Retina (tissue), 1 donor: ENCODE data around the gene BMF.

ENCODE experiments used
- DNase-seq: peaks from one replicate; pipeline ENCODE4 v3.0.0-alpha.2; 2016

The BMF gene

GRCh38 chr15:40045572-40046217, 63.0 kb downstream of the BMF start:
- no peak for DNase-seq

DNA sequence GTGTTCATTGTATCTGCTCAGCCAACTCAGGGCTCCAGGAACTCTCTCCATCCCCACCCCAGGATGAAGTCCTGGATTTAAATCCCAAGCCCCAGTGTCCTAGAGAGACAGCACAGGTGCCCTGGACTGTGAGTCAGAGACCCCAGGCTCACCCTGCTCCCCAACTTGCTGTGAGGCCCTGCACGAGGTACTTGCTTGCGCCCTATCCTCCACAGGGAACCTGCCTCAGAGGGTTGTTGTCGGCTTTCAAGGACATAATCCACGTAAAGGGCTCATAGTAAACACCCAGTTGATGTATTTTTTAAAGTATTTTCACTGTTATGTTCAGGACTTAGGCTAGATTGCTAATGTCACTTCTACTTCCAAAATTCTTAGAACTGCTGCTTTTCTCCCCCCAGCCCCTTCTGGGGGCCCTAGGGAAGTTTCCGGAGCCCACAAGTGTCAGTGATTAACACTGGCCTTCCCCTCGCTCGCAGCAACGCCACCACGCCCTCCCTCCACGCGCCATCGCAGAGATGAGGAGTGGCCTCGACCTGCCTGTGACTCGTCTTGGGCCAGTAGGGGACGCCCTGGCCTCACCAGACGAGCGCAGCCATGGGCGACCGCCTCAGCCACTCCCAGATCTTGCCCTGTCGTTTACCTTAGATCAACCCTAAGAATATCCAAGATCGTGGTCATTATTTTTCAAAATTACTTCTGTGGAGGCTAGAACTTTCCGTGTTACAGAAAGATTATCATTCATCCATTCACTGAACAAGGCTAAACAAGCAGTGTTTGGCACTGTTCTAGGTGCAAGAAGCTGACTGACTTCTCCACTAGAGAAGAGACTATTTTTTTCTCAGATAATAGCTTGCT, 63.7 kb downstream of the BMF start:
- DNase-seq, result peak; percentile 80

- DNase-seq, result no peak
Measured at GRCh38 chr15:40043927-40044716, 64.6 kb downstream of the BMF start.

DNA sequence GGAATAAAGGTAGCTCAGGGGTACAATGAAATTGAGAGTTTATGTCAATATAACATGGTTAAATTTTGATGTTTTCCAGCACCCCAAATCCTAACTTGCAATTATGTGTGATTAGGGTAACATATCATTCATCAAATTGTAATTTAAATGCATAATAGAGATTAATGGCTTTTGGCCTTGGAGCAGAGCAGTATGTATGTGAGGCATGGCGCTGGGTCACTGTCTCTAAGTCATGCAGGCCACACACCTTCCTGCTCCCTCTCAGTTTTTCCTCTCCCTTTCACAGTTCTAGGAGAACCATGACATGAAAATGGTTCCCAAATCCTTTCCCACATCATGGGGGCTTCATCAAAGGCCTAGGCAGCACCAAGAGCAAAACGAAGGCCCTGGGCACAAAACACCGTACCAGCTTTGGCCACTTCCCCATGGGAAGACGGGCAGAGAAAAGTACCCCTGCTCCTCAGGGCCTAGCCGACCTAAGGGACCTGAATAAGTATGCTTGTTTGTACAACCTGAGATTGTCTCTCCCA, 65.8 kb downstream of the BMF start:
- DNase-seq, result no peak

GRCh38 chr15:40040770-40041169, 67.9 kb downstream of the BMF start:
- no peak for DNase-seq

DNA sequence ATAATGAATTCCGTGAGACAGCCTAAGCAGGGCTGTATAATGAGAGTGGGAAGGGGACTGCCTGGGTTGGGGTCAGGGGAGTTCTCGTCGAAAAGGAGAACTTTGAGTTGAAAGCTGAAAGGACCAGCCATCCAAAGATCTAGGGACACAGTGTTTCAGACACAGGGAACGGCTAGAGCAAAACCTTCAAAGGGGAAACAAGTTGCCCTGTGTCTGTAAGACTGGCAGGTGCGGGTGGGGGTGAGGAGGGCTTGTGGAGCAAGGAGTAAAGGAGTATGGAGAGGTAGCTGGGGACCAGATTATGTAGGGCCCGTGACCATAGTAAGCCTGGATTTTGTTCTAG, 68.4 kb downstream of the BMF start:
- no peak for DNase-seq

- DNase-seq, result peak; percentile 98
Measured at GRCh38 chr15:40038638-40039543, 69.8 kb downstream of the BMF start, which contains the start of gene SRP14. SRP14 (minus strand) TSS chr15:40039181; CDS start chr15:40039116, 65 bp downstream.

DNA sequence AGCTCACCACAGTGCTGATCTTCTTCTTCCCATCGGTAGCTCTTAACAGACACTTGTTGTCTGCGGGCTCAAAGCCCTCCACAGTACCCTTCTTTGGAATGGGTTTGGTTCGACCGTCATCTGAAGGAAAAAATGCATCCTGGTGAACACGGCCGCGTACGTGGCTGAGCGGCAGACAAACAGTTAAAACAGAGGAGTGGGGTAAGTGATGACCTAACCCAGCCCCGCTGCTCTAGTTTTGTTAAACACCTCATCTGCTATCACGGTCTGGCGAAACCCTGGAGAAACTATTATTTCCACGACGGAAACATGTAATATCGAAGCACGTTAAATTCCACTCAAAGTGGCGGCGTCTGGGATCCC, 70.4 kb downstream of the BMF start:
- no peak for DNase-seq
